HCT116 (cell line): ENCODE results near the gene SEL1L3. TPM values are rescaled to one million over a fixed set of nuclear protein-coding genes. Genes with fewer than 3 reads are reported as not detected.

Experiments used
- ATAC-seq: fragments of 200-7000 bp; cut with Tn5 transposase; 2 replicates; pipeline ENCODE4 v1.9.1; 2020; ENCODE audit warnings: mild to moderate bottlenecking, moderate library complexity
- BruUV-seq: library from RNA; stranded (reverse); fragments of 400-500 nt; replicated peaks from 2 replicates; lab custom pipeline; 2021; lab: Mats Ljungman, UMichigan
- CTCF ChIA-PET: fragments of 300-600 bp; sonication (Branson Sonifier 250); formaldehyde crosslinking; loops from one replicate; lab custom pipeline; 2021; ENCODE audit warnings: antibody characterized with exemption; lab: Charles Lee
- POLR2A ChIA-PET: fragments of 300-600, 350-600 bp; sonication (Branson Sonifier 250); formaldehyde crosslinking; loops from one replicate; lab custom pipeline; 2021; ENCODE audit warnings: antibody characterized with exemption; lab: Charles Lee
- RAD21 ChIA-PET, 2 experiments: fragments of 300-600 bp; sonication (Branson Sonifier 250); formaldehyde crosslinking; loops; one replicate each; lab custom pipeline; 2023; ENCODE audit warnings: low total read pairs in 2 of 2; ENCODE audit not compliant: uncharacterized antibody in 2 of 2, unreplicated experiment in 2 of 2, low non-redundant PET in 1 of 2; lab: Charles Lee
- DNase-seq: peaks from one replicate; pipeline ENCODE4 v3.0.0-alpha.2; 2010; ENCODE audit warnings: low read depth, low spot score
- H2AFZ ChIP-seq: fragments of 200-600 bp; shearing (Covaris generic), sonication (generic); 2 replicates; pipeline ENCODE4 v1.6.1; 2017; ENCODE audit warnings: low read depth, mixed run types, mixed read lengths, antibody characterized with exemption, low read length; ENCODE audit not compliant: poor library complexity, severe bottlenecking
- H3K27ac ChIP-seq: 2 replicates; pipeline ENCODE4 v1.5.1; 2012; ENCODE audit warnings: low read depth, low read length
- H3K27me3 ChIP-seq: fragments of 200-600 bp; sonication (generic); 2 replicates; pipeline ENCODE4 v1.6.1; 2016; ENCODE audit warnings: mixed run types, low read length, mixed read lengths; ENCODE audit not compliant: insufficient read depth
- H3K36me3 ChIP-seq, 2 experiments: fragments of 200-500 bp in 1 of 2; fragments of 200-600 bp in 1 of 2; sonication (Bioruptor generic) in 1 of 2; sonication (generic) in 1 of 2; 2 replicates each; pipeline versions ENCODE4 v1.5.1 to v1.6.1; 2014 to 2016; ENCODE audit warnings: low read length in 2 of 2, inconsistent platforms in 1 of 2, mixed read lengths in 1 of 2, mixed run types in 1 of 2; ENCODE audit not compliant: insufficient read depth in 2 of 2, control insufficient read depth in 1 of 2
- H3K4me1 ChIP-seq, 2 experiments: fragments of 200-600 bp in 1 of 2; sonication (generic) in 1 of 2; 2 replicates each; pipeline versions ENCODE4 v1.5.1 to v1.6.1; 2012 to 2017; ENCODE audit warnings: low read length in 2 of 2, inconsistent platforms in 1 of 2, mild to moderate bottlenecking in 1 of 2, mixed read lengths in 1 of 2, mixed run types in 1 of 2, moderate library complexity in 1 of 2; ENCODE audit not compliant: insufficient read depth in 2 of 2, control insufficient read depth in 1 of 2
- H3K4me2 ChIP-seq: fragments of 200-600 bp; sonication (generic); 2 replicates; pipeline ENCODE4 v1.6.1; 2017; ENCODE audit warnings: mixed run types, low read length, mixed read lengths
- H3K4me3 ChIP-seq, 2 experiments: fragments of 200-600 bp in 1 of 2; sonication (generic) in 1 of 2; replicated peaks in 1 of 2; 2 replicates each; pipeline ENCODE4 v1.5.1; 2011 to 2016; ENCODE audit warnings: low read length in 2 of 2, control low read depth in 1 of 2, low read depth in 1 of 2, mild to moderate bottlenecking in 1 of 2, mixed read lengths in 1 of 2, mixed run types in 1 of 2
- H3K79me2 ChIP-seq: fragments of 200-600 bp; sonication (generic); 2 replicates; pipeline ENCODE4 v1.6.1; 2017; ENCODE audit warnings: mild to moderate bottlenecking, mixed run types, low read length, moderate library complexity, mixed read lengths; ENCODE audit not compliant: insufficient read depth
- H3K9ac ChIP-seq: fragments of 200-600 bp; sonication (generic); 2 replicates; pipeline ENCODE4 v1.6.1; 2016; ENCODE audit warnings: low read length, mixed read lengths
- H3K9me2 ChIP-seq: fragments of 200-600 bp; sonication (generic), shearing (Covaris generic); 2 replicates; pipeline ENCODE4 v1.6.1; 2017; ENCODE audit warnings: mixed run types, mild to moderate bottlenecking, moderate library complexity; ENCODE audit not compliant: insufficient read depth
- H3K9me3 ChIP-seq, 2 experiments: fragments of 200-500 bp in 1 of 2; fragments of 200-600 bp in 1 of 2; sonication (Bioruptor generic) in 1 of 2; sonication (generic) in 1 of 2; 2 replicates each; pipeline ENCODE4 v1.6.1; 2014 to 2017; ENCODE audit warnings: low read length in 2 of 2, mixed read lengths in 2 of 2, inconsistent platforms in 1 of 2, low read depth in 1 of 2, mild to moderate bottlenecking in 1 of 2, mixed run types in 1 of 2, moderate library complexity in 1 of 2; ENCODE audit not compliant: control insufficient read depth in 1 of 2, insufficient read depth in 1 of 2
- H4K20me1 ChIP-seq: fragments of 200-600 bp; sonication (generic), shearing (Covaris generic); 2 replicates; pipeline ENCODE4 v1.6.1; 2017; ENCODE audit warnings: mixed run types, mild to moderate bottlenecking, moderate library complexity; ENCODE audit not compliant: insufficient read depth
- EGR1 ChIP-seq: IDR thresholded peaks from 2 replicates; pipeline ENCODE4 v1.6.1; 2012; ENCODE audit warnings: low read depth
- JUND ChIP-seq: IDR thresholded peaks from 2 replicates; pipeline ENCODE4 v1.6.1; 2012
- RAD21 ChIP-seq: IDR thresholded peaks from 2 replicates; pipeline ENCODE4 v1.6.1; 2012; ENCODE audit warnings: low read depth, mild to moderate bottlenecking
- intact Hi-C: fragments of 100-400 bp; cut with micrococcal nuclease; formaldehyde crosslinking; loops from 2 replicates; pipeline ENCODE4 v1.10.0; 2022
- total RNA-seq: library from RNA; stranded (reverse); gene quantifications from one replicate; pipeline ENCODE4 v1.2.1, GENCODE V29; 2021; ENCODE audit not compliant: unreplicated experiment
- TF ChIP-seq, protein P1 (sequence below): IDR thresholded peaks from 2 replicates; pipeline ENCODE4 v1.6.1; 2012; ENCODE audit warnings: low read depth
- TF ChIP-seq, protein P2 (sequence below), 3 experiments: fragments of 200-600 bp in 1 of 3; sonication (generic) in 1 of 3; IDR thresholded peaks in 2 of 3; conservative IDR thresholded peaks in 1 of 3; 2 replicates each; pipeline ENCODE4 v1.5.1; 2012 to 2017; ENCODE audit warnings: low read depth in 2 of 3, low read length in 2 of 3, antibody characterized with exemption in 1 of 3, borderline replicate concordance in 1 of 3, control low read depth in 1 of 3, mild to moderate bottlenecking in 1 of 3, mixed read lengths in 1 of 3, mixed run types in 1 of 3, moderate library complexity in 1 of 3; ENCODE audit not compliant: insufficient read depth in 1 of 3
- TF ChIP-seq, protein P3 (sequence below): IDR thresholded peaks from 2 replicates; pipeline ENCODE4 v1.6.1; 2012

SEL1L3 gene
- total RNA-seq, 1 experiment from 2014 or later: 45.0 TPM

DNA sequence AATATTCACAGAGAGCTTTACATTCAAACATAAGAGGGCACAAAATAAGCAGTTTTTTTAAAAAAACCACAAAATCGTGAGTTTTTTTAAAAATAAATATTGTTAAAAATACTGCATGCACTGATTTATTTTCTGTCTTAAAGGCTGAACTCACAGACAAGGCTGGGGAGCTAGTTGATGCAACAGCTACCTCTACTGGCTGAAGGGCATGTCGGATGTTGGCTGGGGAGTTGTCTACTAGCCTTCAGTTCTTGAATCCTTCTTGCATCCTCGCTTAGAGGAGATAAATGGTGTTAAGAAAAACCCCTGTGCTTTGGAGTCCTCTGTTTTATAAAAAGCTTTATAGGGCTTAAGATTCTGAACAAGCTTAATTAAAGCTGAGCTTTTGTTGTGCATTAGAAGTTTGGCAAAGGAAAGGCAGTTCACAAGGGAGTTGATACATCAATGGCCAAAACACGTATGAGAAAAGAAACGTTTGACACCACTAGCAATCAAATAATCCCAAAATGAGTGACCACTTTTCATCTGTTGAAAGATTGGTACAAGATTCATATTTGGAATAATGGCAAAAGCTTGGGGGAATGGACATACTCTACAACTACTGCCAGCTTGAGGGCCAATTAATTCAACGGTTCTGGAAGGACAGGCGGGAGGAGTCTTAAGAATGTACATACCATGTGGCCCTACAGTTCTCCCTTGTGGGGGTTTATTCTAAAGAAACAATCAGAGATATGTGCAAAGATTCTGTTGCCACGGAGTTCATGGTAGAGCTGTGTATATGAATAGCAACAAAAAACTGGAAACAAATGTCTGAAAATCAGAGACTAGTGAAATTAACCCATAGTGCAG, 94.7 kb downstream of the SEL1L3 start:
- TF ChIP-seq, protein P1, sequence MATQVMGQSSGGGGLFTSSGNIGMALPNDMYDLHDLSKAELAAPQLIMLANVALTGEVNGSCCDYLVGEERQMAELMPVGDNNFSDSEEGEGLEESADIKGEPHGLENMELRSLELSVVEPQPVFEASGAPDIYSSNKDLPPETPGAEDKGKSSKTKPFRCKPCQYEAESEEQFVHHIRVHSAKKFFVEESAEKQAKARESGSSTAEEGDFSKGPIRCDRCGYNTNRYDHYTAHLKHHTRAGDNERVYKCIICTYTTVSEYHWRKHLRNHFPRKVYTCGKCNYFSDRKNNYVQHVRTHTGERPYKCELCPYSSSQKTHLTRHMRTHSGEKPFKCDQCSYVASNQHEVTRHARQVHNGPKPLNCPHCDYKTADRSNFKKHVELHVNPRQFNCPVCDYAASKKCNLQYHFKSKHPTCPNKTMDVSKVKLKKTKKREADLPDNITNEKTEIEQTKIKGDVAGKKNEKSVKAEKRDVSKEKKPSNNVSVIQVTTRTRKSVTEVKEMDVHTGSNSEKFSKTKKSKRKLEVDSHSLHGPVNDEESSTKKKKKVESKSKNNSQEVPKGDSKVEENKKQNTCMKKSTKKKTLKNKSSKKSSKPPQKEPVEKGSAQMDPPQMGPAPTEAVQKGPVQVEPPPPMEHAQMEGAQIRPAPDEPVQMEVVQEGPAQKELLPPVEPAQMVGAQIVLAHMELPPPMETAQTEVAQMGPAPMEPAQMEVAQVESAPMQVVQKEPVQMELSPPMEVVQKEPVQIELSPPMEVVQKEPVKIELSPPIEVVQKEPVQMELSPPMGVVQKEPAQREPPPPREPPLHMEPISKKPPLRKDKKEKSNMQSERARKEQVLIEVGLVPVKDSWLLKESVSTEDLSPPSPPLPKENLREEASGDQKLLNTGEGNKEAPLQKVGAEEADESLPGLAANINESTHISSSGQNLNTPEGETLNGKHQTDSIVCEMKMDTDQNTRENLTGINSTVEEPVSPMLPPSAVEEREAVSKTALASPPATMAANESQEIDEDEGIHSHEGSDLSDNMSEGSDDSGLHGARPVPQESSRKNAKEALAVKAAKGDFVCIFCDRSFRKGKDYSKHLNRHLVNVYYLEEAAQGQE: no peak
- TF ChIP-seq EGR1: no peak
- TF ChIP-seq, protein P2, sequence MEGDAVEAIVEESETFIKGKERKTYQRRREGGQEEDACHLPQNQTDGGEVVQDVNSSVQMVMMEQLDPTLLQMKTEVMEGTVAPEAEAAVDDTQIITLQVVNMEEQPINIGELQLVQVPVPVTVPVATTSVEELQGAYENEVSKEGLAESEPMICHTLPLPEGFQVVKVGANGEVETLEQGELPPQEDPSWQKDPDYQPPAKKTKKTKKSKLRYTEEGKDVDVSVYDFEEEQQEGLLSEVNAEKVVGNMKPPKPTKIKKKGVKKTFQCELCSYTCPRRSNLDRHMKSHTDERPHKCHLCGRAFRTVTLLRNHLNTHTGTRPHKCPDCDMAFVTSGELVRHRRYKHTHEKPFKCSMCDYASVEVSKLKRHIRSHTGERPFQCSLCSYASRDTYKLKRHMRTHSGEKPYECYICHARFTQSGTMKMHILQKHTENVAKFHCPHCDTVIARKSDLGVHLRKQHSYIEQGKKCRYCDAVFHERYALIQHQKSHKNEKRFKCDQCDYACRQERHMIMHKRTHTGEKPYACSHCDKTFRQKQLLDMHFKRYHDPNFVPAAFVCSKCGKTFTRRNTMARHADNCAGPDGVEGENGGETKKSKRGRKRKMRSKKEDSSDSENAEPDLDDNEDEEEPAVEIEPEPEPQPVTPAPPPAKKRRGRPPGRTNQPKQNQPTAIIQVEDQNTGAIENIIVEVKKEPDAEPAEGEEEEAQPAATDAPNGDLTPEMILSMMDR (IDR thresholded peaks at IDR 0.05 in 2 of 3, conservative IDR thresholded peaks at IDR 0.05 in 1 of 3; ENCODE audit: borderline replicate concordance in 1 of 3, insufficient read depth in 1 of 3, low read depth in 2 of 3, low read length in 2 of 3): peak; percentile 76 to 88 (median 80); a peak in 5 of 6 replicates
- TF ChIP-seq JUND: no peak
- peak; percentile 77 for TF ChIP-seq RAD21
- TF ChIP-seq, protein P3, sequence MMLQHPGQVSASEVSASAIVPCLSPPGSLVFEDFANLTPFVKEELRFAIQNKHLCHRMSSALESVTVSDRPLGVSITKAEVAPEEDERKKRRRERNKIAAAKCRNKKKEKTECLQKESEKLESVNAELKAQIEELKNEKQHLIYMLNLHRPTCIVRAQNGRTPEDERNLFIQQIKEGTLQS: no peak
- CTCF ChIA-PET: interaction anchor here (0.8 to 4.6 kb wide), 6 partner anchors 8 to 327 kb away, joined by 4 to 65 read pairs (median 6); no protein-coding TSS in a partner anchor
- H3K79me2 ChIP-seq: no peaks in the 10 kb centered on the region

More for the DNA sequence above, 94.7 kb downstream of the SEL1L3 start:
- no peak overlapping the region for H2AFZ ChIP-seq
- H4K20me1 ChIP-seq: no peaks in the 10 kb centered on the region
- H3K9me3 ChIP-seq: no peaks in the 10 kb centered on the region
- BruUV-seq: no TSS peak
- no peak overlapping the region for H3K9ac ChIP-seq
- H3K9me2 ChIP-seq: no peaks in the 10 kb centered on the region
- intact Hi-C loops: loop anchor here (1.0 kb wide), 2 partner anchors 237 to 327 kb away; no protein-coding TSS in a partner anchor
- no peak overlapping the region for H3K4me2 ChIP-seq
- H3K4me1 ChIP-seq: no peaks in the 10 kb centered on the region
- ATAC-seq (peak; percentile 87), DNase-seq (peak; percentile 37)
- no peak overlapping the region for H3K27ac ChIP-seq
- peaks cover 7% of the 10 kb centered on the region in 2 experiments; a peak in 3 of 4 replicates for H3K36me3 ChIP-seq
- ChIA-PET RAD21 (interaction anchor here in 1 of 2 experiments (1.4 kb wide), 1 partner anchor 327 kb away, joined by 7 read pairs; no protein-coding TSS in a partner anchor), POLR2A (no interaction called here)
- no peak overlapping the region for H3K4me3 ChIP-seq
- no peaks in the 10 kb centered on the region for H3K27me3 ChIP-seq
